Raji (cell line): ENCODE results near the gene ICE1.

Experiments used
- POLR2A ChIP-seq: IDR thresholded peaks from 2 replicates; pipeline ENCODE4 v1.6.1; 2011; ENCODE audit warnings: low read depth, low read length, control low read depth; ENCODE audit not compliant: insufficient read depth

The ICE1 gene

GRCh38 chr5:5430136-5430535 is 7.7 kb downstream of the ICE1 start:
- TF ChIP-seq POLR2A = no peak

- TF ChIP-seq POLR2A = no peak
Measured at GRCh38 chr5:5432020-5432707, 9.7 kb downstream of the ICE1 start.

- TF ChIP-seq POLR2A = no peak
Measured at GRCh38 chr5:5436203-5436760, 13.8 kb downstream of the ICE1 start.

GRCh38 chr5:5437227-5438172 is 15.0 kb downstream of the ICE1 start:
- TF ChIP-seq POLR2A = no peak

GRCh38 chr5:5451863-5452262 is 29.4 kb downstream of the ICE1 start:
- TF ChIP-seq POLR2A = no peak

GRCh38 chr5:5453131-5453530 is 30.7 kb downstream of the ICE1 start:
- TF ChIP-seq POLR2A = no peak

- no peak for TF ChIP-seq POLR2A
Measured at GRCh38 chr5:5454391-5454790, 31.9 kb downstream of the ICE1 start.

- no peak for TF ChIP-seq POLR2A
Measured at GRCh38 chr5:5456858-5457257, 34.4 kb downstream of the ICE1 start.

GRCh38 chr5:5460311-5460710 is 37.8 kb downstream of the ICE1 start:
- no peak for TF ChIP-seq POLR2A

GRCh38 chr5:5461012-5461411 is 38.5 kb downstream of the ICE1 start:
- TF ChIP-seq POLR2A = no peak

GRCh38 chr5:5464036-5464715 is 41.7 kb downstream of the ICE1 start:
- TF ChIP-seq POLR2A = no peak

- TF ChIP-seq POLR2A = no peak
Measured at GRCh38 chr5:5466227-5466626, 43.8 kb downstream of the ICE1 start.

- no peak for TF ChIP-seq POLR2A
Measured at GRCh38 chr5:5467737-5468136, 45.3 kb downstream of the ICE1 start.

GRCh38 chr5:5470933-5471332 is 48.5 kb downstream of the ICE1 start:
- no peak for TF ChIP-seq POLR2A

- no peak for TF ChIP-seq POLR2A
Measured at GRCh38 chr5:5473226-5473625, 50.7 kb downstream of the ICE1 start.

- no peak for TF ChIP-seq POLR2A
Measured at GRCh38 chr5:5474961-5475360, 52.5 kb downstream of the ICE1 start.

- no peak for TF ChIP-seq POLR2A
Measured at GRCh38 chr5:5475975-5476374, 53.5 kb downstream of the ICE1 start.
